K562 (cell line): Measurements from ENCODE around the gene PDE4A. TPM values are rescaled to one million over a fixed set of nuclear protein-coding genes. Genes with fewer than 3 reads are reported as not detected.
A peak's percentile ranks its signal among the peaks of the same experiment; 100 is the strongest.

Source experiments
- BCL6 ChIP-seq: fragments of 250-450 bp; sonication (Bioruptor Pico); IDR thresholded peaks from 2 replicates; pipeline ENCODE4 v1.4.0; 2020
- BCLAF1 ChIP-seq, 2 experiments: fragments of 450-650 bp in 1 of 2; IDR thresholded peaks; 2 replicates each; pipeline ENCODE4 v1.6.1; 2011 to 2017; ENCODE audit warnings: low read depth in 2 of 2, antibody characterized with exemption in 1 of 2, borderline replicate concordance in 1 of 2, low read length in 1 of 2, mild to moderate bottlenecking in 1 of 2, mixed read lengths in 1 of 2; ENCODE audit not compliant: control insufficient read depth in 1 of 2
- CHD2 ChIP-seq: IDR thresholded peaks from 2 replicates; pipeline ENCODE4 v1.6.1; 2011; ENCODE audit warnings: low read depth, low read length
- CXXC5 ChIP-seq: fragments of 250-450 bp; sonication (Bioruptor Pico); IDR thresholded peaks from 2 replicates; pipeline ENCODE4 v1.8.0; 2022; ENCODE audit warnings: inconsistent platforms, mild to moderate bottlenecking, moderate library complexity
- ETV6 ChIP-seq, 3 experiments: fragments of 150-350 bp in 1 of 3; sonication (generic) in 1 of 3; formaldehyde crosslinking in 1 of 3; IDR thresholded peaks; 2 replicates each; pipeline versions ENCODE4 v1.6.1 to v1.8.0; 2014 to 2022; ENCODE audit warnings: borderline replicate concordance in 2 of 3, low read depth in 2 of 3, antibody characterized with exemption in 1 of 3, low read length in 1 of 3, mild to moderate bottlenecking in 1 of 3, missing genetic modification reagents in 1 of 3
- MBD2 ChIP-seq: sonication (generic); IDR thresholded peaks from 2 replicates; pipeline ENCODE4 v1.6.1; 2016; ENCODE audit warnings: low read depth, borderline replicate concordance
- MTA1 ChIP-seq: fragments of 450-650 bp; IDR thresholded peaks from 2 replicates; pipeline ENCODE4 v1.6.1; 2017; ENCODE audit warnings: borderline replicate concordance
- MXD1 ChIP-seq: fragments of 250-450 bp; sonication (Bioruptor Pico); IDR thresholded peaks from 2 replicates; pipeline ENCODE4 v1.8.0; 2021; ENCODE audit warnings: borderline replicate concordance, mild to moderate bottlenecking, moderate library complexity; ENCODE audit not compliant: poor library complexity, severe bottlenecking
- NFXL1 ChIP-seq: fragments of 450-650 bp; formaldehyde crosslinking; IDR thresholded peaks from 2 replicates; pipeline ENCODE4 v1.4.0; 2021; ENCODE audit warnings: mild to moderate bottlenecking
- ZBTB33 ChIP-seq: sonication (generic); formaldehyde crosslinking; IDR thresholded peaks from 2 replicates; pipeline ENCODE4 v1.8.1; 2023; ENCODE audit warnings: mild to moderate bottlenecking, missing genetic modification reagents
- ZNF3 ChIP-seq: fragments of 250-450 bp; sonication (Bioruptor Pico); IDR thresholded peaks from 2 replicates; pipeline ENCODE4 v1.5.0; 2021; ENCODE audit warnings: mild to moderate bottlenecking, moderate library complexity
- ZNF436 ChIP-seq: fragments of 250-450, 450-650 bp; sonication (Bioruptor Pico); formaldehyde crosslinking; IDR thresholded peaks from 2 replicates; pipeline ENCODE4 v1.7.0; 2020; ENCODE audit warnings: mild to moderate bottlenecking
- ZNF655 ChIP-seq: fragments of 250-450 bp; sonication (Bioruptor Pico); IDR thresholded peaks from 2 replicates; pipeline ENCODE4 v1.5.0; 2021
- polyA plus RNA-seq, 8 experiments: library from polyadenylated mRNA; depleted of rRNA in 4 of 8; stranded (reverse) in 5 of 8; unstranded in 3 of 8; fragments of >200 nt; fragmentation: Nextera tagmentation in 2 of 8; fragmentation: Illumina TruSeq in 1 of 8; extraction: Ambion mirVana in 2 of 8; extraction: Trizol in 1 of 8; gene quantifications; 2 replicates each; pipeline versions ENCODE4 v1.2.1 to v1.2.3, GENCODE V29; 2011 to 2014; ENCODE audit warnings: inconsistent platforms in 1 of 8, missing spikeins in 1 of 8
- total RNA-seq, 7 experiments: library from RNA; depleted of rRNA in 6 of 7; stranded (reverse); fragments of >200 nt in 6 of 7; fragmentation: Illumina TruSeq in 2 of 7; extraction: Trizol in 2 of 7; gene quantifications; 2 replicates each; pipeline versions ENCODE4 v1.2.1 to v1.2.3, GENCODE V29; 2011 to 2021; ENCODE audit warnings: low replicate concordance in 1 of 7

PDE4A gene
- total and polyA plus RNA-seq, 9 of the 15 experiments (the other 6 are each of a cell fraction or from before 2014, with no cell fraction given), result 0.66 to 26.9 (median 4.6) TPM

GRCh38 chr19:10419646-10420443 lies 493 bp upstream of the PDE4A start (continued):
- no peak for TF ChIP-seq ZBTB33 (CRISPR knock-in tag)
- 0 out of 2 replicates have a peak, but pooled peaks have one; percentile 64 for TF ChIP-seq MTA1
- no peak for TF ChIP-seq BCL6
- TF ChIP-seq MXD1 (CRISPR knock-in tag), result peak; percentile 78
- peak in 1 of 2 experiments; percentile 24; a peak in 1 of 4 replicates for TF ChIP-seq ETV6 (IDR thresholded peaks at IDR 0.05; ENCODE audit: borderline replicate concordance in 1 of 2, low read depth in 2 of 2, low read length in 1 of 2)
- no peak; the same call in 1 of the 2 replicates for TF ChIP-seq ETV6 (CRISPR knock-in tag; IDR thresholded peaks at IDR 0.05; ENCODE audit: borderline replicate concordance)
- no peak for TF ChIP-seq NFXL1 (CRISPR knock-in tag)
- TF ChIP-seq ZNF3, result no peak
- peak; percentile 30; the same call in 1 of the 2 replicates for TF ChIP-seq CHD2
- TF ChIP-seq CXXC5 (CRISPR knock-in tag), result peak; percentile 48
- no peak for TF ChIP-seq ZNF655 (CRISPR knock-in tag)
- TF ChIP-seq ZNF436, result no peak
- TF ChIP-seq MBD2, result peak; percentile 23; the same call in 1 of the 2 replicates
- TF ChIP-seq BCLAF1 (IDR thresholded peaks at IDR 0.05; ENCODE audit: borderline replicate concordance in 1 of 2, control insufficient read depth in 1 of 2, low read depth in 2 of 2, low read length in 1 of 2), result no peak
